IMR-90 (cell line): ENCODE measurements around the gene BCL2. TPM values are rescaled to one million over a fixed set of nuclear protein-coding genes. Genes with fewer than 3 reads are reported as not detected.

Source experiments
- ATAC-seq: fragments of 200-7000 bp; cut with Tn5 transposase; 2 replicates; pipeline ENCODE4 v1.9.1; 2020; ENCODE audit warnings: low read depth, mild to moderate bottlenecking, moderate library complexity
- BruUV-seq: library from RNA; stranded (reverse); fragments of 400-500 nt; replicated peaks from 2 replicates; lab custom pipeline; 2021; lab: Mats Ljungman, UMichigan
- CTCF ChIA-PET: fragments of 300-600 bp; formaldehyde crosslinking; extraction: SDS; loops from one replicate; lab custom pipeline; 2021; ENCODE audit warnings: antibody characterized with exemption; lab: Yijun Ruan, JAX
- POLR2A ChIA-PET: fragments of 300-600 bp; sonication (Branson Sonifier 250); formaldehyde crosslinking; loops from one replicate; lab custom pipeline; 2022; ENCODE audit warnings: antibody characterized with exemption; ENCODE audit not compliant: unreplicated experiment; lab: Charles Lee
- DNase-seq: peaks from one replicate; pipeline ENCODE4 v3.0.0; 2013
- H2AFZ ChIP-seq: replicated peaks from 2 replicates; pipeline ENCODE3; 2013; ENCODE audit warnings: low read length, mild to moderate bottlenecking; ENCODE audit not compliant: poor library complexity
- H2AK5ac ChIP-seq: 2 replicates; pipeline ENCODE4 v1.6.1; 2013; ENCODE audit warnings: low read depth, low read length, inconsistent platforms
- H2AK9ac ChIP-seq: replicated peaks from 2 replicates; pipeline ENCODE3; 2013; ENCODE audit warnings: mild to moderate bottlenecking, low read depth, low read length, moderate library complexity; ENCODE audit not compliant: poor library complexity
- H2BK120ac ChIP-seq: 2 replicates; pipeline ENCODE4 v1.6.1; 2013; ENCODE audit warnings: low read depth, low read length, inconsistent platforms
- H2BK15ac ChIP-seq: 3 replicates; pipeline ENCODE4 v1.6.1; 2013; ENCODE audit warnings: low read depth, low read length, inconsistent platforms
- H2BK20ac ChIP-seq: 2 replicates; pipeline ENCODE4 v1.6.1; 2013; ENCODE audit warnings: low read depth, mild to moderate bottlenecking, inconsistent platforms, low read length, moderate library complexity
- H2BK5ac ChIP-seq: 2 replicates; pipeline ENCODE4 v1.6.1; 2013; ENCODE audit warnings: mild to moderate bottlenecking, low read depth, low read length, inconsistent platforms; ENCODE audit not compliant: poor library complexity, severe bottlenecking
- H3K14ac ChIP-seq: replicated peaks from 2 replicates; pipeline ENCODE4 v1.6.1; 2013; ENCODE audit warnings: low read depth, low read length, inconsistent platforms
- H3K18ac ChIP-seq: 2 replicates; pipeline ENCODE4 v1.6.1; 2013; ENCODE audit warnings: low read depth, low read length, control low read depth
- H3K23ac ChIP-seq: 2 replicates; pipeline ENCODE4 v1.6.1; 2013; ENCODE audit warnings: low read depth, low read length, inconsistent platforms
- H3K27ac ChIP-seq: 2 replicates; pipeline ENCODE4 v1.5.1; 2013; ENCODE audit warnings: mild to moderate bottlenecking, control low read depth, low read length; ENCODE audit not compliant: insufficient read depth
- H3K27me3 ChIP-seq: 2 replicates; pipeline ENCODE4 v1.6.1; 2013; ENCODE audit warnings: low read length; ENCODE audit not compliant: control insufficient read depth, insufficient read depth
- H3K36me3 ChIP-seq: 2 replicates; pipeline ENCODE4 v1.6.1; 2013; ENCODE audit warnings: low read length, mixed read lengths; ENCODE audit not compliant: control insufficient read depth, insufficient read depth
- H3K4ac ChIP-seq: 2 replicates; pipeline ENCODE4 v1.6.1; 2013; ENCODE audit warnings: low read depth, low read length, inconsistent platforms
- H3K4me1 ChIP-seq: 2 replicates; pipeline ENCODE4 v1.6.1; 2013; ENCODE audit warnings: low read length, mixed read lengths; ENCODE audit not compliant: control insufficient read depth, insufficient read depth
- H3K4me2 ChIP-seq: 2 replicates; pipeline ENCODE4 v1.6.1; 2013; ENCODE audit warnings: low read depth, mild to moderate bottlenecking, control low read depth, low read length, moderate library complexity
- H3K4me3 ChIP-seq: 2 replicates; pipeline ENCODE4 v1.5.1; 2013; ENCODE audit warnings: low read depth, mild to moderate bottlenecking, control low read depth, low read length, moderate library complexity; ENCODE audit not compliant: insufficient read depth
- H3K56ac ChIP-seq: 2 replicates; pipeline ENCODE4 v1.6.1; 2013; ENCODE audit warnings: low read length, inconsistent platforms; ENCODE audit not compliant: insufficient read depth; ENCODE audit errors: extremely low read depth
- H3K79me1 ChIP-seq, 2 experiments: 2 replicates each; pipeline ENCODE4 v1.6.1; 2013; ENCODE audit warnings: low read length in 2 of 2, inconsistent platforms in 1 of 2, low read depth in 1 of 2
- H3K9ac ChIP-seq: 2 replicates; pipeline ENCODE4 v1.6.1; 2013; ENCODE audit warnings: low read depth, low read length, control low read depth
- H3K9me1 ChIP-seq: 2 replicates; pipeline ENCODE4 v1.6.1; 2013; ENCODE audit warnings: low read length, inconsistent platforms; ENCODE audit not compliant: insufficient read depth
- H3K9me3 ChIP-seq: 2 replicates; pipeline ENCODE4 v1.6.1; 2013; ENCODE audit warnings: low read length; ENCODE audit not compliant: control insufficient read depth, insufficient read depth
- H4K20me1 ChIP-seq: 2 replicates; pipeline ENCODE4 v1.6.1; 2013; ENCODE audit warnings: low read length, inconsistent platforms; ENCODE audit not compliant: insufficient read depth
- H4K5ac ChIP-seq: 2 replicates; pipeline ENCODE4 v1.6.1; 2013; ENCODE audit warnings: mild to moderate bottlenecking, low read depth, low read length, control low read depth
- H4K8ac ChIP-seq, 2 experiments: 2 replicates each; pipeline ENCODE4 v1.6.1; 2013; ENCODE audit warnings: low read depth in 2 of 2, low read length in 2 of 2, control low read depth in 1 of 2, inconsistent platforms in 1 of 2
- H4K91ac ChIP-seq: 2 replicates; pipeline ENCODE4 v1.6.1; 2013; ENCODE audit warnings: low read depth, low read length, inconsistent platforms; ENCODE audit not compliant: insufficient read depth
- BHLHE40 ChIP-seq: fragments of 150-350 bp; IDR thresholded peaks from 2 replicates; pipeline ENCODE4 v1.6.1; 2016; ENCODE audit warnings: mild to moderate bottlenecking, low read depth, low read length
- CEBPB ChIP-seq: IDR thresholded peaks from 2 replicates; pipeline ENCODE4 v1.6.1; 2012; ENCODE audit warnings: low read depth, low read length, improper control_type of control experiment
- CHD1 ChIP-seq: IDR thresholded peaks from 2 replicates; pipeline ENCODE4 v1.6.1; 2012; ENCODE audit warnings: low read depth, low read length, improper control_type of control experiment
- CTCF ChIP-seq: conservative IDR thresholded peaks from 2 replicates; pipeline ENCODE4 v1.5.1; 2012; ENCODE audit warnings: mild to moderate bottlenecking, low read depth, low read length, improper control_type of control experiment
- FOS ChIP-seq: fragments of 150-350 bp; IDR thresholded peaks from 2 replicates; pipeline ENCODE4 v1.6.1; 2016; ENCODE audit warnings: low read depth, low read length
- MAFK ChIP-seq: IDR thresholded peaks from 2 replicates; pipeline ENCODE4 v1.6.1; 2012; ENCODE audit warnings: low read depth, low read length, improper control_type of control experiment
- MAZ ChIP-seq: IDR thresholded peaks from 2 replicates; pipeline ENCODE4 v1.6.1; 2012; ENCODE audit warnings: low read depth, mild to moderate bottlenecking, low read length, improper control_type of control experiment, moderate library complexity, borderline replicate concordance
- MXI1 ChIP-seq: IDR thresholded peaks from 2 replicates; pipeline ENCODE4 v1.6.1; 2012; ENCODE audit warnings: low read depth, mild to moderate bottlenecking, low read length, moderate library complexity, borderline replicate concordance
- NFE2L2 ChIP-seq: fragments of 150-350 bp; IDR thresholded peaks from 2 replicates; pipeline ENCODE4 v1.6.1; 2016; ENCODE audit warnings: low read depth, mild to moderate bottlenecking, low read length
- POLR2A ChIP-seq: IDR thresholded peaks from 2 replicates; pipeline ENCODE4 v1.6.1; 2012; ENCODE audit warnings: mild to moderate bottlenecking, low read depth, low read length
- RAD21 ChIP-seq: IDR thresholded peaks from 2 replicates; pipeline ENCODE4 v1.6.1; 2012; ENCODE audit warnings: low read length, improper control_type of control experiment
- RCOR1 ChIP-seq: IDR thresholded peaks from 2 replicates; pipeline ENCODE4 v1.6.1; 2012; ENCODE audit warnings: mild to moderate bottlenecking, low read length, improper control_type of control experiment; ENCODE audit not compliant: insufficient replicate concordance
- RFX5 ChIP-seq: IDR thresholded peaks from 2 replicates; pipeline ENCODE4 v1.8.0; 2012; ENCODE audit warnings: low read depth, mild to moderate bottlenecking, low read length, moderate library complexity
- SMC3 ChIP-seq: fragments of 150-350 bp; IDR thresholded peaks from 2 replicates; pipeline ENCODE4 v1.6.1; 2016; ENCODE audit warnings: low read depth, mild to moderate bottlenecking, antibody characterized with exemption, low read length, moderate library complexity
- USF2 ChIP-seq: fragments of 150-350 bp; IDR thresholded peaks from 2 replicates; pipeline ENCODE4 v1.6.1; 2017; ENCODE audit warnings: mild to moderate bottlenecking, antibody characterized with exemption, low read length, low read depth
- WGBS, 2 experiments: methylation state at CpG; one replicate each; pipeline versions ENCODE4 v1.1.5 to v1.1.7; 2013; ENCODE audit warnings: missing lambda C conversion rate in 2 of 2; ENCODE audit not compliant: insufficient read length in 1 of 2; ENCODE audit errors: extremely low coverage in 2 of 2; 5-methylcytosine and 5-hydroxymethylcytosine counted together
- dilution Hi-C: fragments of 300-500 bp; cut with HindIII; formaldehyde crosslinking; loops from one replicate; pipeline ENCODE4 v1.14.3; 2018; ENCODE audit warnings: low sequenced_read_pairs; ENCODE audit not compliant: unreplicated experiment
- in situ Hi-C: fragments of 300-500 bp; cut with MboI; formaldehyde crosslinking; loops from 3 replicates; pipeline ENCODE4 v1.14.3; 2019; ENCODE audit warnings: low sequenced_read_pairs, inconsistent platforms, mixed read lengths
- intact Hi-C: fragments of 100-400 bp; cut with micrococcal nuclease; formaldehyde crosslinking; loops from 2 replicates; pipeline ENCODE4 v1.10.0; 2022
- polyA plus RNA-seq, 3 experiments: library from polyadenylated mRNA; depleted of rRNA; stranded (reverse); fragments of >200 nt; gene quantifications; 2 replicates each; pipeline ENCODE4 v1.2.3, GENCODE V29; 2012; ENCODE audit warnings: low replicate concordance in 1 of 3
- total RNA-seq: library from RNA; depleted of rRNA; stranded (reverse); fragments of >200 nt; gene quantifications from 2 replicates; pipeline ENCODE4 v1.2.3, GENCODE V29; 2012
- TF ChIP-seq, protein P1 (sequence below): fragments of 150-350 bp; IDR thresholded peaks from 2 replicates; pipeline ENCODE4 v1.6.1; 2016; ENCODE audit warnings: low read depth, mild to moderate bottlenecking, low read length, moderate library complexity, borderline replicate concordance

The BCL2 gene
- total and polyA plus RNA-seq, 2 of the 4 experiments (the other 2 are of a cell fraction) = 0.24 to 0.54 TPM

GRCh38 chr18:63207835-63208234 is 111.7 kb downstream of the BCL2 start:
- no peak overlapping the region for H3K27ac ChIP-seq
- no peaks in the 10 kb centered on the region for H3K4me1 ChIP-seq
- H3K4ac ChIP-seq = no peak overlapping the region
- CTCF ChIA-PET = no interaction called here
- H3K23ac ChIP-seq = no peak overlapping the region
- no peak for ATAC-seq
- no peak overlapping the region for H2BK20ac ChIP-seq
- no peak overlapping the region for H3K14ac ChIP-seq
- no peaks in the 10 kb centered on the region for H3K9me1 ChIP-seq
- no peak overlapping the region for H2AK9ac ChIP-seq
- DNase-seq = no peak
- H3K9me3 ChIP-seq = no peaks in the 10 kb centered on the region
- no TSS peak for BruUV-seq
- TF ChIP-seq SMC3 (no peak), RAD21 (no peak), POLR2A (no peak), FOS (no peak), MAFK (no peak), CEBPB (no peak), BHLHE40 (no peak), USF2 (no peak), RCOR1 (no peak), MAZ (no peak), CTCF (no peak), CHD1 (no peak), MXI1 (no peak), NFE2L2 (no peak), RFX5 (no peak)
- TF ChIP-seq, protein P1, sequence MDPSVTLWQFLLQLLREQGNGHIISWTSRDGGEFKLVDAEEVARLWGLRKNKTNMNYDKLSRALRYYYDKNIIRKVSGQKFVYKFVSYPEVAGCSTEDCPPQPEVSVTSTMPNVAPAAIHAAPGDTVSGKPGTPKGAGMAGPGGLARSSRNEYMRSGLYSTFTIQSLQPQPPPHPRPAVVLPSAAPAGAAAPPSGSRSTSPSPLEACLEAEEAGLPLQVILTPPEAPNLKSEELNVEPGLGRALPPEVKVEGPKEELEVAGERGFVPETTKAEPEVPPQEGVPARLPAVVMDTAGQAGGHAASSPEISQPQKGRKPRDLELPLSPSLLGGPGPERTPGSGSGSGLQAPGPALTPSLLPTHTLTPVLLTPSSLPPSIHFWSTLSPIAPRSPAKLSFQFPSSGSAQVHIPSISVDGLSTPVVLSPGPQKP = no peak
- no peak overlapping the region for H2BK5ac ChIP-seq
- H2AFZ ChIP-seq = no peak overlapping the region
- no peak overlapping the region for H3K18ac ChIP-seq
- no peak overlapping the region for H3K56ac ChIP-seq
- no peak overlapping the region for H4K5ac ChIP-seq
- H2BK120ac ChIP-seq = no peak overlapping the region
- H3K9ac ChIP-seq = no peak overlapping the region
- in situ Hi-C loops = no loop called here
- POLR2A ChIA-PET = no interaction called here
- no peaks in the 10 kb centered on the region for H3K79me1 ChIP-seq
- dilution Hi-C loops = no loop called here
- H4K8ac ChIP-seq = no peak overlapping the region
- H2BK15ac ChIP-seq = no peak overlapping the region
- no CpG with 5 or more reads among the region's 1 CpG for WGBS, 2 experiments
- H3K4me2 ChIP-seq = no peak overlapping the region
- intact Hi-C loops = no loop called here
- no peak overlapping the region for H3K4me3 ChIP-seq
- H2AK5ac ChIP-seq = no peak overlapping the region
- no peaks in the 10 kb centered on the region for H3K36me3 ChIP-seq
- H3K27me3 ChIP-seq = peaks cover 22% of the 10 kb centered on the region
- no peaks in the 10 kb centered on the region for H4K20me1 ChIP-seq
- H4K91ac ChIP-seq = no peak overlapping the region
